ENCODE measurements around the gene CCDC85A.

CCDC85A gene

GRCh38 chr2:56197816-56198215 is 14.0 kb downstream of the CCDC85A start:
- no peak for DNase-seq

GRCh38 chr2:56198936-56199335 is 15.1 kb downstream of the CCDC85A start:
- DNase-seq: no peak

GRCh38 chr2:56199492-56199891 is 15.7 kb downstream of the CCDC85A start:
- no peak for DNase-seq

GRCh38 chr2:56202381-56203121 is 18.8 kb downstream of the CCDC85A start:
- no peak for DNase-seq

GRCh38 chr2:56204556-56204955 is 20.8 kb downstream of the CCDC85A start:
- DNase-seq: no peak

- DNase-seq: no peak
Observed at GRCh38 chr2:56206250-56206649, 22.5 kb downstream of the CCDC85A start.

GRCh38 chr2:56207760-56208159 is 24.0 kb downstream of the CCDC85A start:
- DNase-seq: no peak

GRCh38 chr2:56208380-56208779 is 24.6 kb downstream of the CCDC85A start:
- no peak for DNase-seq

GRCh38 chr2:56209701-56210100 is 25.9 kb downstream of the CCDC85A start:
- no peak for DNase-seq

GRCh38 chr2:56210291-56210690 is 26.5 kb downstream of the CCDC85A start:
- no peak for DNase-seq

- DNase-seq: no peak
Observed at GRCh38 chr2:56211048-56211447, 27.3 kb downstream of the CCDC85A start.

- DNase-seq: no peak
Observed at GRCh38 chr2:56215911-56216310, 32.1 kb downstream of the CCDC85A start.

- no peak for DNase-seq
Observed at GRCh38 chr2:56217106-56217505, 33.3 kb downstream of the CCDC85A start.

- no peak for DNase-seq
Observed at GRCh38 chr2:56222481-56222880, 38.7 kb downstream of the CCDC85A start.

- DNase-seq: no peak
Observed at GRCh38 chr2:56224316-56224715, 40.5 kb downstream of the CCDC85A start.

- DNase-seq: no peak
Observed at GRCh38 chr2:56227811-56228210, 44.0 kb downstream of the CCDC85A start.

GRCh38 chr2:56229397-56230060 is 45.7 kb downstream of the CCDC85A start:
- DNase-seq: no peak

- no peak for DNase-seq
Observed at GRCh38 chr2:56230156-56230555, 46.4 kb downstream of the CCDC85A start.

GRCh38 chr2:56231361-56231760 is 47.6 kb downstream of the CCDC85A start:
- no peak for DNase-seq

- DNase-seq: no peak
Observed at GRCh38 chr2:56232912-56233311, 49.1 kb downstream of the CCDC85A start.

- no peak for DNase-seq
Observed at GRCh38 chr2:56234241-56234640, 50.5 kb downstream of the CCDC85A start.

- no peak for DNase-seq
Observed at GRCh38 chr2:56239030-56239429, 55.2 kb downstream of the CCDC85A start.

GRCh38 chr2:56239437-56239836 is 55.6 kb downstream of the CCDC85A start:
- no peak for DNase-seq

GRCh38 chr2:56240210-56240609 is 56.4 kb downstream of the CCDC85A start:
- no peak for DNase-seq

- DNase-seq: no peak
Observed at GRCh38 chr2:56244506-56244905, 60.7 kb downstream of the CCDC85A start.
